ENCODE measurements around the gene IFI27L2.
A peak's percentile ranks its signal among the peaks of the same experiment; 100 is the strongest.

IFI27L2 gene

DNA sequence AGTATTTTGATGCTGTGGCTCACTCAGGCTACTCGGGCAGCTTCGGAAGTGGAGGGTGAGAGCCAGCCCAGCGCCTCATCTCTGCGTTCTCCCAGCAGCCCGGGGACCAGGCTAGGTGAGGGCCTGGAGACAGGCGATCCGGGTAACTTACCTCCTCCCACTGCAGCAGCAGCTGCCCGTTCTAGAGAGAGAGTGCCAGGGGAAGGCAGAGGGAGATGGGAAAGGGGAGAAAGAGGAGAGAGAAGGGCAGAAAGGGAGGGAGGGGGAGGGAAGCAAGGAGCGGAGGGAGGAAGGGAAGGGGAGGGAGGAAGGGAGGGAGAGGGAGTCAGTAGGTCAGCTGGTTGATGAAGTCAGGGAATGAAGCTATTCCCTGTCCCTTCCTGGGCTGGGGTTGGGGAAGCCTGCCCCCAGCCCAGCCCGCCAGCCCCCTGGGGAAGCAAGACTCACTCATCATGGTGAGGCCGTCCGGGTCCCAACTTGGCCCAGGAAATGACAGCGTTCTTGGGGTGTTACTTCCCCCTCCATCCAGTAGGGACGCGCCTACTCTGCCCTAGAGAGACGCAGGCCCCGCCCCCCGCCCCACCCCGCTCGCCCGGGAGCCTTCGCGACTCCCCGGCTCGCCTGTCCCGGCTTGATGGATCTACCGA, at the start of gene IFI27L2:
TSS of gene IFI27L2 (minus strand) at position 494 of the 647 bp plus-strand sequence. CDS start at position 454, 40 bp downstream.
- Mint-ChIP-seq H3K4me1 (peaks cover 12% of the 10 kb centered on the region), H3K27me3 (ENCODE audit: low read depth) (peaks cover 7% of the 10 kb centered on the region), H3K36me3 (ENCODE audit: low read depth) (no peaks in the 10 kb centered on the region), H3K27ac (peak within 1 kb of the TSS; percentile 20 to 78 (median 75)), H3K4me3 (peak within 1 kb of the TSS; percentile 88 to 89 (median 89)), H3K9me3 (no peaks in the 10 kb centered on the region)
- TF ChIP-seq, protein P1, sequence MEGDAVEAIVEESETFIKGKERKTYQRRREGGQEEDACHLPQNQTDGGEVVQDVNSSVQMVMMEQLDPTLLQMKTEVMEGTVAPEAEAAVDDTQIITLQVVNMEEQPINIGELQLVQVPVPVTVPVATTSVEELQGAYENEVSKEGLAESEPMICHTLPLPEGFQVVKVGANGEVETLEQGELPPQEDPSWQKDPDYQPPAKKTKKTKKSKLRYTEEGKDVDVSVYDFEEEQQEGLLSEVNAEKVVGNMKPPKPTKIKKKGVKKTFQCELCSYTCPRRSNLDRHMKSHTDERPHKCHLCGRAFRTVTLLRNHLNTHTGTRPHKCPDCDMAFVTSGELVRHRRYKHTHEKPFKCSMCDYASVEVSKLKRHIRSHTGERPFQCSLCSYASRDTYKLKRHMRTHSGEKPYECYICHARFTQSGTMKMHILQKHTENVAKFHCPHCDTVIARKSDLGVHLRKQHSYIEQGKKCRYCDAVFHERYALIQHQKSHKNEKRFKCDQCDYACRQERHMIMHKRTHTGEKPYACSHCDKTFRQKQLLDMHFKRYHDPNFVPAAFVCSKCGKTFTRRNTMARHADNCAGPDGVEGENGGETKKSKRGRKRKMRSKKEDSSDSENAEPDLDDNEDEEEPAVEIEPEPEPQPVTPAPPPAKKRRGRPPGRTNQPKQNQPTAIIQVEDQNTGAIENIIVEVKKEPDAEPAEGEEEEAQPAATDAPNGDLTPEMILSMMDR (IDR thresholded peaks at IDR 0.05; ENCODE audit: unreplicated experiment in 3 of 3), result peak; percentile 19 to 32 (median 29)

- Mint-ChIP-seq H3K36me3 (ENCODE audit: low read depth) (no peaks in the 10 kb centered on the region), H3K9me3 (no peaks in the 10 kb centered on the region), H3K4me1 (peaks cover 7% of the 10 kb centered on the region), H3K4me3 (no peak overlapping the region), H3K27ac (no peak overlapping the region), H3K27me3 (ENCODE audit: low read depth) (peaks cover 81% of the 10 kb centered on the region)
- TF ChIP-seq, protein P1 (IDR thresholded peaks at IDR 0.05; ENCODE audit: unreplicated experiment in 3 of 3), result no peak
Observed at GRCh38 chr14:94177806-94178205, 48.4 kb upstream of the IFI27L2 start.

- H3K27ac Mint-ChIP-seq, result no peak overlapping the region
- peaks cover 7% of the 10 kb centered on the region for H3K4me1 Mint-ChIP-seq
- no peaks in the 10 kb centered on the region for H3K36me3 Mint-ChIP-seq (ENCODE audit: low read depth)
- H3K9me3 Mint-ChIP-seq, result no peaks in the 10 kb centered on the region
- peak overlapping the region in 2 of 3 experiments; percentile 3 to 41 for H3K4me3 Mint-ChIP-seq
- H3K27me3 Mint-ChIP-seq (ENCODE audit: low read depth), result peaks cover 85% of the 10 kb centered on the region
- TF ChIP-seq, protein P1 (IDR thresholded peaks at IDR 0.05; ENCODE audit: unreplicated experiment in 3 of 3), result no peak
Observed at GRCh38 chr14:94176808-94177207, 47.4 kb upstream of the IFI27L2 start.

DNA sequence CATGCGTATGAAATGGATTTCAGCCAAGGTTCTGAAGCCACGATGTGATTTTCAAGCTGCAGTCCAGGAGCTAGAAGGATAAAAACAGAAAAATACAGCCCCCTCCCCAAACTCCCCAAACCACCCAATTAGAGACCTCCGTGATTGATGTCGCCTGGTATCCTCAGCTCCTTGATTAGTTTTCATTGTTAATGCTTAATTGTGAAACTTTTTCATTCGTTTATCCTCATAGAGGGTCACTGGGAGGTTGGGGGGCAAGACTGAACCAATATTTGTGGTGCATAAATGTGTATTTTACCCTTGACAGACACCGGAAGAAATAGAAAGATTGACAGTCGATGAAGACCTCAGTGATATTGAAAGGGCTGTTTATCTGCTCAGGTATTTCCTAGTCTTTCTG, 46.3 kb upstream of the IFI27L2 start:
- TF ChIP-seq, protein P1 (IDR thresholded peaks at IDR 0.05; ENCODE audit: unreplicated experiment in 3 of 3), result no peak
- no peak overlapping the region for H3K27ac Mint-ChIP-seq
- no peaks in the 10 kb centered on the region for H3K9me3 Mint-ChIP-seq
- peak overlapping the region; percentile 82 to 88 (median 85) for H3K4me3 Mint-ChIP-seq
- H3K27me3 Mint-ChIP-seq (ENCODE audit: low read depth), result peaks cover 90% of the 10 kb centered on the region
- peaks cover 7% of the 10 kb centered on the region for H3K4me1 Mint-ChIP-seq
- H3K36me3 Mint-ChIP-seq (ENCODE audit: low read depth), result no peaks in the 10 kb centered on the region

GRCh38 chr14:94175011-94175745, 45.8 kb upstream of the IFI27L2 start:
- no peak overlapping the region for H3K27ac Mint-ChIP-seq

More at GRCh38 chr14:94175011-94175745, 45.8 kb upstream of the IFI27L2 start:
- no peaks in the 10 kb centered on the region for H3K9me3 Mint-ChIP-seq
- TF ChIP-seq, protein P1 (IDR thresholded peaks at IDR 0.05; ENCODE audit: unreplicated experiment in 3 of 3), result no peak
- peaks cover 84% of the 10 kb centered on the region for H3K27me3 Mint-ChIP-seq (ENCODE audit: low read depth)
- H3K4me1 Mint-ChIP-seq, result peaks cover 7% of the 10 kb centered on the region
- no peaks in the 10 kb centered on the region for H3K36me3 Mint-ChIP-seq (ENCODE audit: low read depth)
- H3K4me3 Mint-ChIP-seq, result peak overlapping the region; percentile 82 to 88 (median 85)

All from nephron (organoid).